ENCODE measurements around the gene MECR. TPM values are rescaled to one million over a fixed set of nuclear protein-coding genes. Genes with fewer than 3 reads are reported as not detected.
A peak's percentile ranks its signal among the peaks of the same experiment; 100 is the strongest.
"Not testable (repeated sequence)": the region's sequence is repeated elsewhere in the genome, so short reads cannot be mapped to it uniquely, and the experiment has no call there.

Gene MECR
- total RNA-seq, 4 donors from 2014 or later, result 7.4 to 23.4 (median 20.7) TPM

DNA sequence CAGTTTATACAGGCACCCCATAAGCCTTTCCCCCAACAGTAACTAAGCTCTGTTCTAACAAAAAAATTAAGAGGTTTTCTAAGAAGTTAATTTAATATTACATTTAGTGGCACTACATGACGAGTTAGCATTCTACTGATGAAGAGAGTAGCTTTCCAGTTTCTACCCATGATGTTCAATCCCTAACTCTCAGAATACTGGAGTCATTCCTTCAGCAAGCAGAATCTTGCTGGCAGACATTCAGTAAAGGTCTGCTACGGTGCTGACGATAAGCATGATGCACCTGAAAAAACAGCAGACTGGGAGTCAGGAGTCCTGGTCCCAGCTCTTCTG lies 73.5 kb downstream of the MECR start:
- no peaks in the 10 kb centered on the region for H3K36me3 ChIP-seq
- H3K27ac ChIP-seq, result peak overlapping the region in 1 of 2 donors; percentile 56
- H3K27me3 ChIP-seq, result no peaks in the 10 kb centered on the region
- DNase-seq, result no peak
- H3K4me1 ChIP-seq, result peaks cover 0 to 4% of the 10 kb centered on the region in 2 donors
- no peaks in the 10 kb centered on the region for H3K9me3 ChIP-seq
- TF ChIP-seq, protein P1, sequence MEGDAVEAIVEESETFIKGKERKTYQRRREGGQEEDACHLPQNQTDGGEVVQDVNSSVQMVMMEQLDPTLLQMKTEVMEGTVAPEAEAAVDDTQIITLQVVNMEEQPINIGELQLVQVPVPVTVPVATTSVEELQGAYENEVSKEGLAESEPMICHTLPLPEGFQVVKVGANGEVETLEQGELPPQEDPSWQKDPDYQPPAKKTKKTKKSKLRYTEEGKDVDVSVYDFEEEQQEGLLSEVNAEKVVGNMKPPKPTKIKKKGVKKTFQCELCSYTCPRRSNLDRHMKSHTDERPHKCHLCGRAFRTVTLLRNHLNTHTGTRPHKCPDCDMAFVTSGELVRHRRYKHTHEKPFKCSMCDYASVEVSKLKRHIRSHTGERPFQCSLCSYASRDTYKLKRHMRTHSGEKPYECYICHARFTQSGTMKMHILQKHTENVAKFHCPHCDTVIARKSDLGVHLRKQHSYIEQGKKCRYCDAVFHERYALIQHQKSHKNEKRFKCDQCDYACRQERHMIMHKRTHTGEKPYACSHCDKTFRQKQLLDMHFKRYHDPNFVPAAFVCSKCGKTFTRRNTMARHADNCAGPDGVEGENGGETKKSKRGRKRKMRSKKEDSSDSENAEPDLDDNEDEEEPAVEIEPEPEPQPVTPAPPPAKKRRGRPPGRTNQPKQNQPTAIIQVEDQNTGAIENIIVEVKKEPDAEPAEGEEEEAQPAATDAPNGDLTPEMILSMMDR (IDR thresholded peaks at IDR 0.05), result no peak
- no peak for TF ChIP-seq POLR2A (IDR thresholded peaks at IDR 0.05)
- H3K4me3 ChIP-seq, result no peak overlapping the region
- intact Hi-C loops (cut with DNase I; ENCODE audit: low total_unique reads), result no loop called here

GRCh38 chr1:29156543-29157268 lies 74.0 kb downstream of the MECR start:
- Histone ChIP-seq H3K27me3 (no peaks in the 10 kb centered on the region), H3K27ac (peak overlapping the region; percentile 17 to 56), H3K36me3 (no peaks in the 10 kb centered on the region), H3K9me3 (no peaks in the 10 kb centered on the region), H3K4me1 (peaks cover 0 to 4% of the 10 kb centered on the region in 2 donors), H3K4me3 (no peak overlapping the region)
- no peak for DNase-seq
- intact Hi-C loops (cut with DNase I; ENCODE audit: low total_unique reads), result no loop called here
- TF ChIP-seq, protein P1 (IDR thresholded peaks at IDR 0.05), result no peak
- TF ChIP-seq POLR2A (IDR thresholded peaks at IDR 0.05), result no peak

- intact Hi-C loops (cut with DNase I; ENCODE audit: low total_unique reads), result no loop called here
- TF ChIP-seq, protein P1 (IDR thresholded peaks at IDR 0.05), result no peak
- TF ChIP-seq POLR2A (IDR thresholded peaks at IDR 0.05), result no peak
Measured at GRCh38 chr1:29152046-29152805, 78.5 kb downstream of the MECR start.

DNA sequence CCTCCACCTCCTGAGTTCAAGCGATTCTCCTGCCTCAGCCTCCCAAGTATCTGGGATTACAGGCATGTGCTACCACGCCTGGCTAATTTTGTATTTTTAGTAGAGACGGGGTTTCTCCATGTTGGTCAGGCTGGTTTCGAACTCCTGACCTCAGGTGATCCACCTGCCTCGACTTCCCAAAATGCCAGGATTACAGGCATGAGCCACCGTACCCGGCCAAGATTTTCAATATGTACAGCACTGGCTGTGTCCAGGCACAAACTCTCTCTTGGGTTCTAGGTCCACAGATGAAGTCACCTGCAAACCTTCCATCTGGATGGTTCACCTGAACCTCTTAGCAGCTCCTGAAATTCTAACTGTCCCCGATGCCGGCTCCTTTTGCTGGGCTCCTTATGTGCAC lies 80.4 kb downstream of the MECR start:
- intact Hi-C loops (cut with DNase I; ENCODE audit: low total_unique reads); H3K36me3 ChIP-seq; H3K9me3 ChIP-seq; H3K4me1 ChIP-seq; H3K27ac ChIP-seq; H3K27me3 ChIP-seq; H3K4me3 ChIP-seq; DNase-seq: not testable (repeated sequence)

More at GRCh38 chr1:29152046-29152805, 78.5 kb downstream of the MECR start:
- H3K4me1 ChIP-seq, result peaks cover 0 to 4% of the 10 kb centered on the region in 2 donors
- no peak overlapping the region for H3K4me3 ChIP-seq
- peaks cover 0 to 3% of the 10 kb centered on the region in 2 donors for H3K36me3 ChIP-seq
- no peaks in the 10 kb centered on the region for H3K27me3 ChIP-seq
- H3K9me3 ChIP-seq, result no peaks in the 10 kb centered on the region
- H3K27ac ChIP-seq, result no peak overlapping the region
- no peak for DNase-seq

- intact Hi-C loops (cut with DNase I; ENCODE audit: low total_unique reads), result no loop called here
- H3K27me3 ChIP-seq, result no peaks in the 10 kb centered on the region
- H3K36me3 ChIP-seq, result peaks cover 0 to 3% of the 10 kb centered on the region in 2 donors
- no peak overlapping the region for H3K4me3 ChIP-seq
- H3K9me3 ChIP-seq, result no peaks in the 10 kb centered on the region
- H3K4me1 ChIP-seq, result no peaks in the 10 kb centered on the region
- DNase-seq, result no peak
- TF ChIP-seq POLR2A (IDR thresholded peaks at IDR 0.05), result no peak
- TF ChIP-seq, protein P1 (IDR thresholded peaks at IDR 0.05), result no peak
- no peak overlapping the region for H3K27ac ChIP-seq
Measured at GRCh38 chr1:29148656-29149491, 81.9 kb downstream of the MECR start.

Measured in uterus (tissue), 4 donors.